Activated gamma-delta T cell treated with anti-CD3 and anti-CD28 coated beads, Interleukin-2, amount 50 U/mL, for 16 hours (primary cell): Measurements from ENCODE around the gene BMPR2.

Experiments
- DNase-seq: peaks from one replicate; pipeline ENCODE4 v3.0.0-alpha.2; 2020; ENCODE audit warnings: low read depth

Gene BMPR2

DNA sequence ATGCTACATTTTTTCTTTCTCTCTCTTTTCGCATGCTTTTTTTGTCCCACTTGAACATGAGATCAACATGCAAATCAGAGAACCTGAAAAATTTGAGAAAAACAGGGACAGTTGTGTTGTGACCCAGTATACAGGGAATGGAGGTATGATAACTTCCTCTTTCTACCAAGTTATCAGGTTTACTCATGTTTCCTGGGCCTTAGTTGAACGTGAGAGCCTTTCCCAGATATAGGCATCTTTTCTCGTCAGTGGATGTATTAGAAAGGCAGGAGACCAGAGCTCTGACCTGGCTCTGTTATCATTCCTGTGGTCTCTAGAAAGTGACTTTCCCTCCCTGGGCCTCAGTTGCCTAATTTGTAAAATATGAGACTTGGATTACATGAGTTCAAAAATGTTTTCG is 228.6 kb downstream of the BMPR2 start:
- DNase-seq = no peak

DNA sequence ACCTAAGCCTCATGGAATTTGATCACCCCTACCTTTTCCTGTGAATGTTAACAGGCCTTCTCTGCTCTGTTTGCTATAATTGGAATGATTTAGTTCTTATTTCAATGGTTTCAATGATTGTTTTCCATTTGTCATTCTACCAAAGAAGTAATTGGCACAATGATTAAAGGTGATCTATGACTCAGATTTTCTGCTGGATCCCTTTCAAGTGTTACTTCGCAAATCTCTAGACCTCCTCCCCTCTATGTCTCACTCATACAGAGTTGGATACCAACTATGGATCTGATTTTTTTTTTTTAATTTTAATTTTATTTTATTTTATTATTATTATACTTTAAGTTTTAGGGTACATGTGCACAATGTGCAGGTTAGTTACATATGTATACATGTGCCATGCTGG is 229.0 kb downstream of the BMPR2 start:
- DNase-seq = no peak

DNA sequence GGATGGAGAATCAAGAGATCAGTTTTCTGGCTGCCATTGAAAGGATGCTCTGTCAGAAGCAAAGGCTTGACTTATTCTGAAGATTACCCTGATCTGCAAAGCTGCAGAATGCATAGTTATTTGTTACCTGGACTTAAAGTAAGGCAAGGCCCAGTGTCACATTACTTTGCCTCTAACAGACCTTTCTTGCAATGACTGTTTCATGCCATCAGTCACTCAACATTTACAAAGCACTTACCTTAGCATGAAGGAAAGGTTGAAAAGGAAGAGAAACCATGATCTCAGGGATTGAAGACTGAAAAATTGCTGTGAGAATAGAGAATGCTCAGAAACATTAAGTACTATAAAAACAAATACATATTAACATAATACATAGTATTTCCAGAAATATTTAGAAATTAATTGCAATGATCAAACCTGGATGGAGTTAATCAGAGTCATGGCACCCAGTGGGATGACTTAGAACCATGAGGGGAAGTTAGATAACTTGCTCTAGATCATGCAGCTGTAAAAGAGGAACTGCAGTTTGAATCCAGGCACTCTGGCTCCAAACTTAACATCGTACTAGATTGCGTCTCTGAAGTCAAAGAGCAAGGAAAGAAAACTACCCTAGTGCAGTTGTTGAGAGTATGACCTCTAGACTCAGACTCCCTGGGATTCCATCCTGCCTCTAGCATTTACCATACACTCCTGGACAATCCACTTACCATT is 232.2 kb downstream of the BMPR2 start:
- no peak for DNase-seq

DNA sequence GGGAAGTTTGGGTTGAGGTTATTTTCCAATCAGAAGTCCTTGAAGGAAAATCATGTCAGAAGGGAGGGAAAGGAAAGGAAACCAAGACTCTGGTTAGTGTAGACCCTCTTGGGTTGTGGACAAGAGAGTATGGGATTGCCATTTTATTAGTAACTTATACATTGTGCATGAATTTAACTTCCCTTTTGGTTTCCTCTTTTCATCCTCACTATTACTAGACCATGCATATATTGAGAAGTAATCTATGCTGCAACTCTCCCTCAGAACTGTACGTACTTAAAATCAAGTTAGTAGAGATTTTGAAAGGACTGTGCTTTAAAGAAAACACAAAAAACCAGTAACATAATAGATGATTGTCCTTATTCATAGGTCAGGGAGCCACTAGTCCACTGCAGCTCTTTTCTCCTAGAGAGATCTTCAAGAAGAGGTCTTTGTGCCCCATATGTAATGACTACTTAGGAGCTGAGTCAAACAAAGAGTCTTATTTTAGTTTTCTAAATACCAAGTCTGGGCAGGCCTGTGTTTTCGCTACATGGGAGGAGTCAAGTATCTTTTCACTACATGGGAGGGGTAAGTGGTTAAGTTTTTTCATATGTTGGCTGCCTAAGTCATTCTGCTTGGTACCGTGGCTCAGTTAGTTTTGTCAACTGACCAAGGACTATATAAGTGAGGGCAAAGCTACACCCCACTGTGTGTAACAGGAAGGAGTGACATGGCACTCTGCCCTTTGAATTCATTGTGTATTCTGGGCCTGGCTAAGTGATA is 233.4 kb downstream of the BMPR2 start:
- DNase-seq = no peak

DNA sequence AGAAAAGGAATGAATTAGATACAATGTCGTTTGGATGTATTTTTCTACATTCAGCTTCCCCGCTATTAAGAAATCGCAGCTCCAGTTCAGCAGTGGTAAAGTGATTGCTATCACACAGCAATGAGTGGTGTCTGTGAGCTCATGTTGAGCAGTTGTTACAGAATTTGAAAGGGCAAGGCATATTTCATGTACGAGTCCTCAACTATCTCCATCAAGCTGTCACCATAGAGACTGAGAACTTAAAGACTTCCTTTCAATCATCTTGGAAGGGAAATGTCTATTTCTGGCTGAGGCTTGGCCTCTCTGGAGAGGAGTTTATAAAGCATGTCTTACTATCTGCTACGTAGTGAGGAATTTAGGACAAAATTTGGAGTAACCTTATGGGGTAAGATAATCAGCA is 234.3 kb downstream of the BMPR2 start:
- DNase-seq = no peak

DNA sequence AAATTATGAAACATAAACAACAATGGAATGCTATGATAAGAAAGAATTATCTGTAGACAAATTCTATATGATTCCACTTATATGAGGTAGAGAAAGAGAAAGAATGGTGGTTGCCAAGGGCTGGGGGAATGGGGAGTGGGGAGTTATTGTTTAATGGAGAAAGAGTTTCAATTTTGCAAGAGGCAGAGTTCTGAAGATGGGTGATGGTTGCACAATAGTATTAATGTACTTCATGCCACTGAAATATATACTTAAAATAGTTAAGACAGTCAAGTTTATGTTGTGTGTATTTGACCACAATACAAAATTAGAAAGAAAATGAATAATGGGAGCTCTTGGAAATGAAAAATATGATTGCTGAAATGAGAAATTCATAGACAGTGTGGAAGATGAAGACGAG is 236.0 kb downstream of the BMPR2 start:
- DNase-seq = no peak

DNA sequence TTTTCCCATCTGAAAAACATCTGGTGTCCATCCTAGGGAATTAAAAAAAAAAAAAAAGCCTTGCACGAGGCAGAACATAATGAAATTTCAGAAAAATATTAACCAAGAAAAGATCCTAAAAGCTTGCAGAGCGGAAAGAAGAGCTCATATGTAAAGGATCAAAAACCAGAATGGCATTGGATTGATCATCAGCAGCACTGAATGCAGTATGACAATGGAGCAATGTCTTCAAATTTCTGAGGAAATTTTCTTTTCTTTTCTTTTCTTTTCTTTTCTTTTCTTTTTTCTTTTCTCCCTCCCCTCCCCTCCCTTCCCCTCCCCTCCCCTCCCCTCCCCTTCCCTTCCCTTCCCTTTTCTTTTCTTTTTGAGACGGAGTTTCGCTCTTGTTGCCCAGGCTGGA is 237.4 kb downstream of the BMPR2 start:
- DNase-seq = no peak
